Endodermal cell (in vitro differentiated cells): ENCODE results near the gene SLC25A21. TPM values are rescaled to one million over a fixed set of nuclear protein-coding genes. Genes with fewer than 3 reads are reported as not detected.
A peak's percentile ranks its signal among the peaks of the same experiment; 100 is the strongest.
"Not testable (repeated sequence)": the region's sequence is repeated elsewhere in the genome, so short reads cannot be mapped to it uniquely, and the experiment has no call there.

Experiments used
- DNase-seq: peaks from one replicate; pipeline ENCODE4 v3.0.0-alpha.2; 2017
- H3K27ac ChIP-seq: 2 replicates; pipeline ENCODE4 v1.5.1; 2013; ENCODE audit warnings: mild to moderate bottlenecking, low read depth, low read length, moderate library complexity
- H3K27me3 ChIP-seq: 2 replicates; pipeline ENCODE4 v1.6.1; 2013; ENCODE audit warnings: mild to moderate bottlenecking, low read length, moderate library complexity; ENCODE audit not compliant: insufficient read depth, control insufficient read depth, poor library complexity, severe bottlenecking
- H3K36me3 ChIP-seq: 2 replicates; pipeline ENCODE4 v1.7.0; 2013; ENCODE audit warnings: mild to moderate bottlenecking, low read length, moderate library complexity; ENCODE audit not compliant: control insufficient read depth, insufficient read depth
- H3K4me1 ChIP-seq: one replicate; pipeline ENCODE4 v1.7.0; 2013; ENCODE audit warnings: low read length; ENCODE audit not compliant: control insufficient read depth, insufficient read depth
- H3K4me3 ChIP-seq: 2 replicates; pipeline ENCODE4 v1.5.1; 2013; ENCODE audit warnings: mild to moderate bottlenecking, low read length, moderate library complexity
- H3K9ac ChIP-seq: 2 replicates; pipeline ENCODE4 v1.6.1; 2013; ENCODE audit warnings: mild to moderate bottlenecking, low read length, moderate library complexity; ENCODE audit not compliant: poor library complexity, severe bottlenecking; ENCODE audit errors: extremely low read depth
- H3K9me3 ChIP-seq: 2 replicates; pipeline ENCODE4 v1.6.1; 2013; ENCODE audit warnings: mild to moderate bottlenecking, low read length, moderate library complexity; ENCODE audit not compliant: control insufficient read depth
- H3K27ac Mint-ChIP-seq: 2 replicates; pipeline ENCODE4 v1.8.0; 2020; ENCODE audit warnings: mixed read lengths
- H3K27me3 Mint-ChIP-seq: 2 replicates; pipeline ENCODE4 v1.8.0; 2021; ENCODE audit warnings: mild to moderate bottlenecking, mixed read lengths; ENCODE audit not compliant: insufficient read depth
- H3K36me3 Mint-ChIP-seq: 2 replicates; pipeline ENCODE4 v1.8.0; 2020; ENCODE audit warnings: low read depth, mixed read lengths
- H3K4me1 Mint-ChIP-seq: 2 replicates; pipeline ENCODE4 v1.8.0; 2020; ENCODE audit warnings: mixed read lengths
- H3K4me3 Mint-ChIP-seq: 2 replicates; pipeline ENCODE4 v1.8.0; 2020; ENCODE audit warnings: mild to moderate bottlenecking, moderate library complexity, mixed read lengths
- H3K9me3 Mint-ChIP-seq: 2 replicates; pipeline ENCODE4 v1.8.0; 2020; ENCODE audit warnings: mild to moderate bottlenecking, mixed read lengths
- WGBS, 2 experiments: methylation state at CpG; one replicate each; pipeline versions ENCODE4 v1.1.5 to v1.1.7; 2013; ENCODE audit warnings: missing lambda C conversion rate in 2 of 2, mixed read lengths in 1 of 2; ENCODE audit not compliant: insufficient coverage in 1 of 2, insufficient read length in 1 of 2; 5-methylcytosine and 5-hydroxymethylcytosine counted together
- total RNA-seq, 2 donors: library from RNA; stranded (reverse); fragmentation: NEBNext Ultra II Directional in 1 of 2; extraction: Animal tissue kit (Norgen Biotek cat#: 25700) in 1 of 2; gene quantifications; 2 replicates in 1 of 2; 3 replicates in 1 of 2; pipeline ENCODE4 v1.2.1, GENCODE V29; 2021
- TF ChIP-seq, protein P1 (sequence below): fragments of 200-600 bp; sonication (generic); conservative IDR thresholded peaks from 2 replicates; pipeline ENCODE4 v1.5.0; 2021; ENCODE audit warnings: antibody characterized with exemption, mild to moderate bottlenecking

Gene SLC25A21
- total RNA-seq, 2 donors from 2014 or later = 1.9 TPM

DNA sequence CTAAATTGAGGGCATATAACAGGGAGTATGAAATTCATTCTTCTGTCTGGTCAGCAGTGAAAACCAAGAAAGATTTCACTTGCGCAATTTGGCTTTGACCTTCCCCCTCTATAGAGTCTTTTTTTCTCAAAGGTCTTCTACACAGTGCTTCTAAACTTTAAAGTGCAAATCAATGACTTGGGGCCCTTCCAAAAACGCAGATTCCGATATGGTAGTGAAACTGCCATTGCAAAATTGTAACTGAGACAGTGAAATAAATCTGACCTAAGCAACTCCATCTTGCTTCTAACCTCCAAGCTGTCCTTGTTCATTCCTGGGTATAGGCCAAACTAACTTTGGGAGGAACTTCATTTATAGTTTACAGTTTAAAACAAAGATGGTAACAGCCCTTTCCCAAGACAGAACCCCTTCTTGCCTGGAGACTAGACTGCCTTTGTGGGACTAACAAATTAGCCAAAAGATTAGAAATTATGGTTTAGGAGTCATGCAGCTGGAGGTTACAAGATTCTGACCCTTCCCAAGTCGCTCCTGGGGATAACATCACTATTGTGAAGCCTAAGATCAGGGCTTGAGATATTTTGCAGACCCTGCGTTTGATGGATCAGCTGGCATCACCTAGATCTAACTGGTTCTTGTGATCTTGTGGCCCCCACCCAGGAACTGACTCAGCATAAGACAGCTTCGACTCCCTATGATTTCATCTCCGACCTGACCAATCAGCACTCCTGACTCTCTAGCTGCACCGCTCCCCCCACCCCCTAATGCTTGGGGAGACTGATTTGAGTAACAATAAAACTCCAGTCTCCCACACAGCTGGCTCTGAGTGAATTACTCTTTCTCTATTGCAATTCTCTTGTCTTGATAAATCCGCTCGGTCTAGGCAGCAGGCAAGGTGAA, 5.0 kb downstream of the SLC25A21 start:
- Histone ChIP-seq H3K4me3 (no peak overlapping the region), H3K27ac (no peak overlapping the region), H3K36me3 (no peaks in the 10 kb centered on the region), H3K9me3 (no peaks in the 10 kb centered on the region), H3K9ac (no peak overlapping the region), H3K4me1 (no peaks in the 10 kb centered on the region), H3K27me3 (no peaks in the 10 kb centered on the region)
- H3K36me3 Mint-ChIP-seq = peaks cover under 1% of the 10 kb centered on the region
- peak; percentile 72 for DNase-seq
- peaks cover under 1% of the 10 kb centered on the region for H3K9me3 Mint-ChIP-seq
- H3K27me3 Mint-ChIP-seq = peaks cover 5% of the 10 kb centered on the region
- TF ChIP-seq, protein P1, sequence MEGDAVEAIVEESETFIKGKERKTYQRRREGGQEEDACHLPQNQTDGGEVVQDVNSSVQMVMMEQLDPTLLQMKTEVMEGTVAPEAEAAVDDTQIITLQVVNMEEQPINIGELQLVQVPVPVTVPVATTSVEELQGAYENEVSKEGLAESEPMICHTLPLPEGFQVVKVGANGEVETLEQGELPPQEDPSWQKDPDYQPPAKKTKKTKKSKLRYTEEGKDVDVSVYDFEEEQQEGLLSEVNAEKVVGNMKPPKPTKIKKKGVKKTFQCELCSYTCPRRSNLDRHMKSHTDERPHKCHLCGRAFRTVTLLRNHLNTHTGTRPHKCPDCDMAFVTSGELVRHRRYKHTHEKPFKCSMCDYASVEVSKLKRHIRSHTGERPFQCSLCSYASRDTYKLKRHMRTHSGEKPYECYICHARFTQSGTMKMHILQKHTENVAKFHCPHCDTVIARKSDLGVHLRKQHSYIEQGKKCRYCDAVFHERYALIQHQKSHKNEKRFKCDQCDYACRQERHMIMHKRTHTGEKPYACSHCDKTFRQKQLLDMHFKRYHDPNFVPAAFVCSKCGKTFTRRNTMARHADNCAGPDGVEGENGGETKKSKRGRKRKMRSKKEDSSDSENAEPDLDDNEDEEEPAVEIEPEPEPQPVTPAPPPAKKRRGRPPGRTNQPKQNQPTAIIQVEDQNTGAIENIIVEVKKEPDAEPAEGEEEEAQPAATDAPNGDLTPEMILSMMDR = no peak
- no peak overlapping the region for H3K4me3 Mint-ChIP-seq
- H3K27ac Mint-ChIP-seq = no peak overlapping the region
- WGBS, 2 experiments = 81 to 89% methylated on average over 8 to 10 of the region's 10 CpGs
- H3K4me1 Mint-ChIP-seq = peaks cover 15% of the 10 kb centered on the region

DNA sequence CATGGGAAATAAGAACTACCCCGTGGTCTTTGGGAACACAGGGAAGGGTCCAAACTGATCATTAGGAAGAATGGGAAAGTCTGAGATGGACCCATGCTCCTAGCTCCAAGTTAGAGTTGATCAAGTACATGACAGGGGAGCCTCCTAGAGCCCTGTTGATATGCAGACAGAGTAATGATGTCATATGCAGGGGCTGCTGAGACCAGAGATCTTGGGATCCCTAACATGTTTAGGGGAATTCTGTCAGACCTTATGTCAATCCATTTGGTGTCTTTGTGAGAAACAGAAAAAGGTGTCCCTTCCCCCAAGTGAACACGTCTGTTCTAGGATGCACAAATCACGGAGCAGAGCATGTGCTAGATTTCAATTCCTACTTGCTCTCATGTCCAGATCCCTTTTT, 6.6 kb downstream of the SLC25A21 start:
- Mint-ChIP-seq H3K27me3 (peaks cover 2% of the 10 kb centered on the region), H3K27ac (no peak overlapping the region), H3K4me1 (peaks cover 12% of the 10 kb centered on the region), H3K9me3 (peaks cover 8% of the 10 kb centered on the region), H3K4me3 (no peak overlapping the region), H3K36me3 (peaks cover 2% of the 10 kb centered on the region)
- H3K27me3 ChIP-seq = no peaks in the 10 kb centered on the region
- H3K27ac ChIP-seq = no peak overlapping the region
- WGBS, 2 experiments = 88 to 92% methylated on average over 2 to 3 of the region's 3 CpGs
- H3K9ac ChIP-seq = no peak overlapping the region
- H3K4me3 ChIP-seq = no peak overlapping the region
- no peaks in the 10 kb centered on the region for H3K9me3 ChIP-seq
- TF ChIP-seq, protein P1 = no peak
- no peak for DNase-seq
- H3K36me3 ChIP-seq = no peaks in the 10 kb centered on the region
- H3K4me1 ChIP-seq = no peaks in the 10 kb centered on the region

DNA sequence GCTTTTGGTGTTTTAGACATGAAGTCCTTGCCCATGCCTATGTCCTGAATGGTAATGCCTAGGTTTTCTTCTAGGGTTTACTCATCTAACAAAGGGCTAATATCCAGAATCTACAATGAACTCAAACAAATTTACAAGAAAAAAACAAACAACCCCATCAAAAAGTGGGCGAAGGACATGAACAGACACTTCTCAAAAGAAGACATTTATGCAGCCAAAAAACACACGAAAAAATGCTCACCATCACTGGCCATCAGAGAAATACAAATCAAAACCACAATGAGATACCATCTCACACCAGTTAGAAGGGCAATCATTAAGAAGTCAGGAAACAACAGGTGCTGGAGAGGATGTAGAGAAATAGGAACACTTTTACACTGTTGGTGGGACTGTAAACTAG, 10.1 kb downstream of the SLC25A21 start:
- H3K36me3 ChIP-seq, H3K27ac ChIP-seq, DNase-seq, H3K4me3 ChIP-seq, H3K27ac Mint-ChIP-seq, H3K4me3 Mint-ChIP-seq, H3K9me3 ChIP-seq, H3K36me3 Mint-ChIP-seq, H3K4me1 Mint-ChIP-seq, H3K4me1 ChIP-seq, H3K27me3 ChIP-seq, H3K9ac ChIP-seq: not testable (repeated sequence)
- Mint-ChIP-seq H3K27me3 (peaks cover 16% of the 10 kb centered on the region), H3K9me3 (peaks cover 13% of the 10 kb centered on the region)
- no CpG with 5 or more reads among the region's 2 CpGs for WGBS, 2 experiments
